Astrocyte of the cerebellum (primary cell): ENCODE data around the gene MSN.

Source experiments
- DNase-seq: peaks from one replicate; pipeline ENCODE4 v3.0.0-alpha.2; 2011; ENCODE audit warnings: low read depth
- H3K4me3 ChIP-seq: 2 replicates; pipeline ENCODE4 v1.5.1; 2011; ENCODE audit warnings: mild to moderate bottlenecking, low read depth, low read length, moderate library complexity
- in situ Hi-C: cut with HindIII; loops from 2 replicates; pipeline ENCODE4 v1.10.0; 2017; ENCODE audit warnings: low sequenced_read_pairs
- TF ChIP-seq, protein P1 (sequence below): IDR thresholded peaks from 2 replicates; pipeline ENCODE4 v1.5.1; 2012; ENCODE audit warnings: low read length, low read depth, moderate library complexity, mild to moderate bottlenecking; ENCODE audit errors: missing control alignments

Gene MSN

DNA sequence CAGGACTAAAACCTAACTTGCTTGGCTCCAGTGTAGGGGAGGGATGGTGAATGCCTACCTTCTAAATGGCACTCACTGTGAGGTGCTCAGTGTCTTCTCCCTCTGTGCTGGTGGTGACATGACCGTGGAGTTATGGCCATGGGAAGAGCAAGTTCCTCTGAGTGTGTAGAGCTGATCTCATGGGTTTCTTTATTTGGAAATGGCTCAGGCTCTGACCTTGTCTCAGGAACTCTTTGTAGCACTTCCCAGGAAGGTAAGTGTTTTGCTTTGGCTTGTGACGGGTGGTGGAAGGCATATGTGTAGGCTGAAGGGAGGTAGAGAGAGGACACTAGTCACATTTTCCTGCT is 6.4 kb downstream of the MSN start:
- in situ Hi-C loops = no loop called here
- no peak overlapping the region for H3K4me3 ChIP-seq
- TF ChIP-seq, protein P1, sequence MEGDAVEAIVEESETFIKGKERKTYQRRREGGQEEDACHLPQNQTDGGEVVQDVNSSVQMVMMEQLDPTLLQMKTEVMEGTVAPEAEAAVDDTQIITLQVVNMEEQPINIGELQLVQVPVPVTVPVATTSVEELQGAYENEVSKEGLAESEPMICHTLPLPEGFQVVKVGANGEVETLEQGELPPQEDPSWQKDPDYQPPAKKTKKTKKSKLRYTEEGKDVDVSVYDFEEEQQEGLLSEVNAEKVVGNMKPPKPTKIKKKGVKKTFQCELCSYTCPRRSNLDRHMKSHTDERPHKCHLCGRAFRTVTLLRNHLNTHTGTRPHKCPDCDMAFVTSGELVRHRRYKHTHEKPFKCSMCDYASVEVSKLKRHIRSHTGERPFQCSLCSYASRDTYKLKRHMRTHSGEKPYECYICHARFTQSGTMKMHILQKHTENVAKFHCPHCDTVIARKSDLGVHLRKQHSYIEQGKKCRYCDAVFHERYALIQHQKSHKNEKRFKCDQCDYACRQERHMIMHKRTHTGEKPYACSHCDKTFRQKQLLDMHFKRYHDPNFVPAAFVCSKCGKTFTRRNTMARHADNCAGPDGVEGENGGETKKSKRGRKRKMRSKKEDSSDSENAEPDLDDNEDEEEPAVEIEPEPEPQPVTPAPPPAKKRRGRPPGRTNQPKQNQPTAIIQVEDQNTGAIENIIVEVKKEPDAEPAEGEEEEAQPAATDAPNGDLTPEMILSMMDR = no peak
- DNase-seq = no peak

- in situ Hi-C loops = no loop called here
- DNase-seq = no peak
- no peak overlapping the region for H3K4me3 ChIP-seq
- TF ChIP-seq, protein P1 = no peak
Observed at GRCh38 chrX:65674204-65674893, 6.9 kb downstream of the MSN start.

DNA sequence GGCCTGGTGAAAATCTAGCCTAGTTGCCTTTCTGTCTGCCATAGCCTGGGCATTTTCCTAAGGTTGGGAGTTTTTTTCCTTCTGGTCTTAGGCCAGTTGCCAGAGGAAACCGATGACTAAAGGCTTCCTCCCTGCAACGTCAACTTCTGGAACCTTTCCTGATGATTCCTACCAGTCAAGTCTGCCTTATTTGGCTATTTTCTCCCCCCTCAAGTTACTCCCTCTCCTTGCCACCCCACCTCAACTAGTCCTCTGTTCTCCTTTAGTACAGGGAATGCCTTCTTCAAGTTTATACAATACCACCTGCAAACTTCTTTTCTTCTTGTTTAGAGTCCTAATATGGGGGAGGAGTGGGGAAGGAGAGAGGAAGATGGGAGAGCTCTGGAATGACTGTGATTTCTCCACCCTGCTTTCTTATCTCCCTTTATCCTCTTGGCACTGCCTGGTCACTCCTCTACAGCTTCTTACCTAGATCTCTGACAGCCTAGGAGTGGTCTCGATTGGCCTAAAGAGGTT is 10.6 kb downstream of the MSN start:
- DNase-seq = peak; percentile 90
- H3K4me3 ChIP-seq = no peak overlapping the region
- in situ Hi-C loops = no loop called here
- TF ChIP-seq, protein P1 = no peak

DNA sequence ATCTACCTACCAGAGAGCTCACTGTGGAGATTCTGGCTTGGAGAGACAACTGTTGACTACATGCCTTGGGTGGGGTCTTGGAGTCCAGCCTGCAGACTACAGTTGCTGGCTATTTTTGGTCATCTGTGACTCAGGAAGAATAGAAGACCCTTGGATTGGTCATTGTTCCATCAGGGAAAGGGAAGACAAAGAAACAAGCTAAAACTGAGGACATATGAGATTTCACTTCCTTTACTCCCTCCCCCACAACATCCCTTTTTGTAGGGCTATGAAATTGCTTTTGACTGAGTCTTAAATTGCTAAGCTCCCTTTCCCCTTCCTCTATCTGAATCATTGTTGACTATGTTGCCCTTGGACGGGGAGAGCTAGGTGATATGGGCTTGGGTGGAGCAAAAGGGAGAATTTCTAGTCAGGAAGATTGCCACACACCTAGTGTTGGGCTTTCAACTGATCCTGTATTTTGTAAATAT is 11.7 kb downstream of the MSN start:
- no peak overlapping the region for H3K4me3 ChIP-seq
- DNase-seq = no peak
- in situ Hi-C loops = no loop called here
- TF ChIP-seq, protein P1 = no peak

GRCh38 chrX:65681810-65682209 is 14.4 kb downstream of the MSN start:
- TF ChIP-seq, protein P1 = no peak
- in situ Hi-C loops = no loop called here
- no peak overlapping the region for H3K4me3 ChIP-seq
- no peak for DNase-seq

DNA sequence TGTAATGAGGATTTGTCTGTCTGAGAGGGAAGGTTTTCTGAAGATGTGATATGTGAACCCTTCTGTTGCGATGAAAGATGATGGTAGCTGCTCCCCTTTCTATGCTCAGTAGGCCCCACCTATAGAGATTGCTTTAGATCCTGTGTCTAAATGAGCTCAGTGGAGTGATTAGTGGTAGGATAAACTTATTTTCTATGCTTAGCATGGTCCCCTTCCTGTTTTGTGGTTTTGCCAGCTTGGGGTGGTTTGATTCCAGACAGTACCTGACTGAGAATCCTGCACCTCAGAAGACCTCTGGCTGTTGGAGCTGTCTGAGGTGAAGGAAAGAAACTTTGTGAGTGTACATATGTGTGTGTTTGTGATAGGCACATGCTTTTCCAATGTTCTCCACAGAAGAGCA is 17.7 kb downstream of the MSN start:
- no peak for DNase-seq
- TF ChIP-seq, protein P1 = no peak
- in situ Hi-C loops = no loop called here
- no peak overlapping the region for H3K4me3 ChIP-seq
